GM12878 (cell line): ENCODE results near the gene CCDC87. TPM values are rescaled to one million over a fixed set of nuclear protein-coding genes. Genes with fewer than 3 reads are reported as not detected.

Experiments used
- DPF2 ChIP-seq: fragments of 450-650 bp; IDR thresholded peaks from 2 replicates; pipeline ENCODE4 v1.6.1; 2017; ENCODE audit warnings: mild to moderate bottlenecking
- EP300 ChIP-seq, 2 experiments: fragments of 150-350 bp in 1 of 2; IDR thresholded peaks; 2 replicates each; pipeline ENCODE4 v1.6.1; 2011 to 2012; ENCODE audit warnings: low read depth in 2 of 2, low read length in 2 of 2, borderline replicate concordance in 1 of 2, improper control_type of control experiment in 1 of 2, inconsistent platforms in 1 of 2; ENCODE audit not compliant: control insufficient read depth in 1 of 2
- EZH2 ChIP-seq: IDR thresholded peaks from 2 replicates; pipeline ENCODE4 v1.6.1; 2012; ENCODE audit warnings: low read depth, mild to moderate bottlenecking, control low read depth, inconsistent platforms, low read length, borderline replicate concordance; ENCODE audit not compliant: control insufficient read depth
- JUNB ChIP-seq: IDR thresholded peaks from 2 replicates; pipeline ENCODE4 v1.6.1; 2016; ENCODE audit warnings: antibody characterized with exemption, mild to moderate bottlenecking
- MEF2A ChIP-seq: IDR thresholded peaks from 2 replicates; pipeline ENCODE4 v1.6.1; 2011; ENCODE audit warnings: low read depth, mild to moderate bottlenecking, low read length, moderate library complexity; ENCODE audit not compliant: insufficient read depth
- NFYA ChIP-seq: IDR thresholded peaks from 2 replicates; pipeline ENCODE4 v1.6.1; 2011; ENCODE audit warnings: low read depth, mild to moderate bottlenecking, low read length, improper control_type of control experiment, borderline replicate concordance
- NFYB ChIP-seq: IDR thresholded peaks from 2 replicates; pipeline ENCODE4 v1.6.1; 2011; ENCODE audit warnings: low read depth, mild to moderate bottlenecking, low read length, improper control_type of control experiment, moderate library complexity; ENCODE audit not compliant: insufficient read depth
- NKRF ChIP-seq: fragments of 450-650 bp; conservative IDR thresholded peaks from 2 replicates; pipeline ENCODE4 v1.6.1; 2017; ENCODE audit warnings: mild to moderate bottlenecking, moderate library complexity
- NRF1 ChIP-seq: conservative IDR thresholded peaks from 2 replicates; pipeline ENCODE4 v1.6.1; 2011; ENCODE audit warnings: mild to moderate bottlenecking, low read depth, low read length, improper control_type of control experiment
- POLR2A ChIP-seq: IDR thresholded peaks from 2 replicates; pipeline ENCODE4 v1.6.1; 2011; ENCODE audit warnings: low read depth, mild to moderate bottlenecking, low read length
- POLR2AphosphoS2 ChIP-seq: IDR thresholded peaks from 2 replicates; pipeline ENCODE4 v1.6.1; 2011; ENCODE audit warnings: low read depth, mild to moderate bottlenecking, low read length, improper control_type of control experiment, moderate library complexity
- RAD51 ChIP-seq: fragments of 450-650 bp; IDR thresholded peaks from 2 replicates; pipeline ENCODE4 v1.6.1; 2016; ENCODE audit warnings: moderate library complexity, mild to moderate bottlenecking, inconsistent platforms
- RCOR1 ChIP-seq: conservative IDR thresholded peaks from 2 replicates; pipeline ENCODE4 v1.6.1; 2012; ENCODE audit warnings: low read depth, low read length, improper control_type of control experiment
- SPI1 ChIP-seq: IDR thresholded peaks from 2 replicates; pipeline ENCODE4 v1.6.1; 2011; ENCODE audit warnings: low read depth, mild to moderate bottlenecking, low read length, moderate library complexity, borderline replicate concordance; ENCODE audit not compliant: insufficient read depth
- SREBF1 ChIP-seq: IDR thresholded peaks from 2 replicates; pipeline ENCODE4 v1.6.1; 2012; ENCODE audit warnings: mild to moderate bottlenecking, low read length
- SREBF2 ChIP-seq: IDR thresholded peaks from 2 replicates; pipeline ENCODE4 v1.6.1; 2012; ENCODE audit warnings: mild to moderate bottlenecking, low read length
- TAF1 ChIP-seq: IDR thresholded peaks from 2 replicates; pipeline ENCODE4 v1.6.1; 2011; ENCODE audit warnings: mild to moderate bottlenecking, low read depth, low read length, borderline replicate concordance
- TCF3 ChIP-seq: IDR thresholded peaks from 2 replicates; pipeline ENCODE4 v1.6.1; 2012; ENCODE audit warnings: low read depth, mild to moderate bottlenecking, low read length, borderline replicate concordance; ENCODE audit not compliant: insufficient read depth
- YBX1 ChIP-seq: fragments of 450-650 bp; IDR thresholded peaks from 2 replicates; pipeline ENCODE4 v1.6.1; 2016; ENCODE audit warnings: antibody characterized with exemption
- ZBTB11 ChIP-seq: fragments of 450-650 bp; formaldehyde crosslinking; IDR thresholded peaks from 2 replicates; pipeline ENCODE4 v1.5.0; 2022; ENCODE audit warnings: mild to moderate bottlenecking, missing genetic modification characterization
- ZNF24 ChIP-seq: fragments of 450-650 bp; IDR thresholded peaks from 2 replicates; pipeline ENCODE4 v1.6.1; 2017; ENCODE audit warnings: antibody characterized with exemption, mild to moderate bottlenecking
- polyA plus RNA-seq, 11 experiments: library from polyadenylated mRNA; depleted of rRNA in 4 of 11; unstranded in 6 of 11; stranded (reverse) in 5 of 11; fragments of >200 nt; fragmentation: Nextera tagmentation in 4 of 11; fragmentation: Illumina TruSeq in 1 of 11; extraction: Ambion mirVana in 4 of 11; extraction: Trizol in 1 of 11; gene quantifications; 1 replicate in 1 of 11; 2 replicates in 10 of 11; pipeline versions ENCODE4 v1.2.1 to v1.2.3, GENCODE V29; 2011 to 2016; ENCODE audit warnings: inconsistent platforms in 2 of 11, missing spikeins in 2 of 11, low read depth in 1 of 11
- total RNA-seq, 4 experiments: library from RNA; depleted of rRNA in 3 of 4; stranded (reverse); fragments of >200 nt in 3 of 4; fragmentation: Illumina TruSeq in 1 of 4; extraction: Trizol in 1 of 4; gene quantifications; 2 replicates each; pipeline versions ENCODE4 v1.2.1 to v1.2.3, GENCODE V29; 2013 to 2021
- TF ChIP-seq, protein P1 (sequence below): IDR thresholded peaks from 2 replicates; pipeline ENCODE4 v1.6.1; 2012; ENCODE audit warnings: low read length, inconsistent platforms
- TF ChIP-seq, protein P2 (sequence below): fragments of 450-650 bp; IDR thresholded peaks from 2 replicates; pipeline ENCODE4 v1.6.1; 2016; ENCODE audit warnings: mild to moderate bottlenecking

The CCDC87 gene
- total and polyA plus RNA-seq, 10 of the 15 experiments (the other 5 are each of a cell fraction or from before 2014, with no cell fraction given) = 0.02 to 0.17 (median 0.09) TPM; not detected in 3

DNA sequence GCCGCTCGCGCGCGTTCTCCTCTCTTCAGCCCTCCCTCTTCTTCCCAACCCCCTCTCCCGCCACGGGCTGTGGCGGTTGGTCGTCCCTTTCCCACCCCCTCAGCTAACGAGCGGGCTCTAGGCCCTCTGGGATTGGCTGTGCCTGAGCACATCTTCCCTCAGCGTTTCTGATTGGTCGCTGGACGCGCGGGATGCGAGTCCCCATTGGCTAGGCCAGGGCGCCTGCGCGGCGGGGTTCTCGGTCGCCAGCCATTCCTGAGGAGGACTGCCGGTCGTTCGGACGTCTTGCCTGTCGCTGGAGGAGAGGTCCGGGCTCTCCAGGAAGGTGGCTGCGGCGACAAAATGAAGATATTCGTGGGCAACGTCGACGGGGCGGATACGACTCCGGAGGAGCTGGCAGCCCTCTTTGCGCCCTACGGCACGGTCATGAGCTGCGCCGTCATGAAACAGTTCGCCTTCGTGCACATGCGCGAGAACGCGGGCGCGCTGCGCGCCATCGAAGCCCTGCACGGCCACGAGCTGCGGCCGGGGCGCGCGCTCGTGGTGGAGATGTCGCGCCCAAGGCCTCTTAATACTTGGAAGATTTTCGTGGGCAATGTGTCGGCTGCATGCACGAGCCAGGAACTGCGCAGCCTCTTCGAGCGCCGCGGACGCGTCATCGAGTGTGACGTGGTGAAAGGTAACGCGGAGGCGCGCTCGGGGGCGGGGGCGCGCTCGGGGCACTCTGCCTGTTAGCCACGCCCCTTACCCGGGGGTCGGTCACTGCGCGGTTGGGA lies 23.7 kb upstream of the CCDC87 start, which contains the start of gene RBM14 (continued):
- no peak for TF ChIP-seq SREBF1
- TF ChIP-seq TAF1 = peak; percentile 96
- TF ChIP-seq, protein P1, sequence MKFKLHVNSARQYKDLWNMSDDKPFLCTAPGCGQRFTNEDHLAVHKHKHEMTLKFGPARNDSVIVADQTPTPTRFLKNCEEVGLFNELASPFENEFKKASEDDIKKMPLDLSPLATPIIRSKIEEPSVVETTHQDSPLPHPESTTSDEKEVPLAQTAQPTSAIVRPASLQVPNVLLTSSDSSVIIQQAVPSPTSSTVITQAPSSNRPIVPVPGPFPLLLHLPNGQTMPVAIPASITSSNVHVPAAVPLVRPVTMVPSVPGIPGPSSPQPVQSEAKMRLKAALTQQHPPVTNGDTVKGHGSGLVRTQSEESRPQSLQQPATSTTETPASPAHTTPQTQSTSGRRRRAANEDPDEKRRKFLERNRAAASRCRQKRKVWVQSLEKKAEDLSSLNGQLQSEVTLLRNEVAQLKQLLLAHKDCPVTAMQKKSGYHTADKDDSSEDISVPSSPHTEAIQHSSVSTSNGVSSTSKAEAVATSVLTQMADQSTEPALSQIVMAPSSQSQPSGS = no peak
- TF ChIP-seq EZH2 = no peak
- TF ChIP-seq POLR2AphosphoS2 = peak; percentile 98
- peak; percentile 21; the same call in 1 of the 2 replicates for TF ChIP-seq TCF3
- TF ChIP-seq NRF1 = peak; percentile 62
- TF ChIP-seq NKRF = peak; percentile 79
- no peak for TF ChIP-seq ZNF24
- TF ChIP-seq POLR2A = peak; percentile 100
- no peak for TF ChIP-seq SREBF2
- TF ChIP-seq ZBTB11 = no peak
- no peak for TF ChIP-seq DPF2
- no peak for TF ChIP-seq RCOR1
- TF ChIP-seq NFYA = peak; percentile 40; the same call in 1 of the 2 replicates
- TF ChIP-seq, protein P2, sequence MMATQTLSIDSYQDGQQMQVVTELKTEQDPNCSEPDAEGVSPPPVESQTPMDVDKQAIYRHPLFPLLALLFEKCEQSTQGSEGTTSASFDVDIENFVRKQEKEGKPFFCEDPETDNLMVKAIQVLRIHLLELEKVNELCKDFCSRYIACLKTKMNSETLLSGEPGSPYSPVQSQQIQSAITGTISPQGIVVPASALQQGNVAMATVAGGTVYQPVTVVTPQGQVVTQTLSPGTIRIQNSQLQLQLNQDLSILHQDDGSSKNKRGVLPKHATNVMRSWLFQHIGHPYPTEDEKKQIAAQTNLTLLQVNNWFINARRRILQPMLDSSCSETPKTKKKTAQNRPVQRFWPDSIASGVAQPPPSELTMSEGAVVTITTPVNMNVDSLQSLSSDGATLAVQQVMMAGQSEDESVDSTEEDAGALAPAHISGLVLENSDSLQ = peak; percentile 92
- no peak for TF ChIP-seq SPI1
- TF ChIP-seq YBX1 = no peak
- TF ChIP-seq MEF2A = 0 out of 2 replicates have a peak, but pooled peaks have one; percentile 6
- TF ChIP-seq EP300 (IDR thresholded peaks at IDR 0.05; ENCODE audit: borderline replicate concordance in 1 of 2, control insufficient read depth in 1 of 2, low read depth in 2 of 2, low read length in 2 of 2) = peak in 1 of 2 experiments; percentile 28; a peak in 1 of 4 replicates
- TF ChIP-seq NFYB = peak; percentile 91
- no peak for TF ChIP-seq RAD51
- TF ChIP-seq JUNB = no peak; the same call in 1 of the 2 replicates
